Hematopoietic multipotent progenitor cell treated with erythropoietin and hydrocortisone succinate and interleukin-3 and kit ligand, for 6 days (in vitro differentiated cells): ENCODE measurements around the gene RFX8.
A peak's percentile ranks its signal among the peaks of the same experiment; 100 is the strongest.
"Not testable (repeated sequence)": the region's sequence is repeated elsewhere in the genome, so short reads cannot be mapped to it uniquely, and the experiment has no call there.

Source experiments
- DNase-seq: peaks from one replicate; pipeline ENCODE4 v3.0.0-alpha.2; 2015

RFX8 gene

GRCh38 chr2:101438555-101438954 is 36.4 kb downstream of the RFX8 start:
- DNase-seq, result not testable (repeated sequence)

GRCh38 chr2:101435001-101435862 is 39.7 kb downstream of the RFX8 start:
- no peak for DNase-seq

GRCh38 chr2:101433465-101433864 is 41.4 kb downstream of the RFX8 start:
- DNase-seq, result no peak

- DNase-seq, result peak; percentile 15
Measured at GRCh38 chr2:101432411-101433181, 42.3 kb downstream of the RFX8 start.

GRCh38 chr2:101431486-101431885 is 43.4 kb downstream of the RFX8 start:
- DNase-seq, result no peak

GRCh38 chr2:101430156-101430555 is 44.8 kb downstream of the RFX8 start:
- DNase-seq, result no peak

- no peak for DNase-seq
Measured at GRCh38 chr2:101429453-101429852, 45.5 kb downstream of the RFX8 start.

- DNase-seq, result no peak
Measured at GRCh38 chr2:101428422-101429176, 46.3 kb downstream of the RFX8 start.

- no peak for DNase-seq
Measured at GRCh38 chr2:101427743-101428142, 47.2 kb downstream of the RFX8 start.

- DNase-seq, result no peak
Measured at GRCh38 chr2:101427240-101427639, 47.7 kb downstream of the RFX8 start.

GRCh38 chr2:101426822-101427221 is 48.1 kb downstream of the RFX8 start:
- no peak for DNase-seq

GRCh38 chr2:101420623-101421022 is 54.3 kb downstream of the RFX8 start:
- no peak for DNase-seq

- DNase-seq, result peak; percentile 91
Measured at GRCh38 chr2:101419096-101419663, 55.7 kb downstream of the RFX8 start.

- no peak for DNase-seq
Measured at GRCh38 chr2:101418460-101419095, 56.3 kb downstream of the RFX8 start.

- DNase-seq, result no peak
Measured at GRCh38 chr2:101416609-101417008, 58.3 kb downstream of the RFX8 start.

- no peak for DNase-seq
Measured at GRCh38 chr2:101415884-101416283, 59.0 kb downstream of the RFX8 start.

- no peak for DNase-seq
Measured at GRCh38 chr2:101415220-101415619, 59.7 kb downstream of the RFX8 start.

- no peak for DNase-seq
Measured at GRCh38 chr2:101412092-101412694, 62.7 kb downstream of the RFX8 start.

- DNase-seq, result no peak
Measured at GRCh38 chr2:101410746-101411145, 64.2 kb downstream of the RFX8 start.

- DNase-seq, result no peak
Measured at GRCh38 chr2:101410114-101410513, 64.8 kb downstream of the RFX8 start.

GRCh38 chr2:101409699-101410098 is 65.2 kb downstream of the RFX8 start:
- DNase-seq, result no peak

- DNase-seq, result no peak
Measured at GRCh38 chr2:101408925-101409324, 66.0 kb downstream of the RFX8 start.
